Measurements from ENCODE around the gene CDKN2A. TPM values are rescaled to one million over a fixed set of nuclear protein-coding genes. Genes with fewer than 3 reads are reported as not detected.

CDKN2A gene
- total RNA-seq, 1 experiment from 2014 or later, result not detected

DNA sequence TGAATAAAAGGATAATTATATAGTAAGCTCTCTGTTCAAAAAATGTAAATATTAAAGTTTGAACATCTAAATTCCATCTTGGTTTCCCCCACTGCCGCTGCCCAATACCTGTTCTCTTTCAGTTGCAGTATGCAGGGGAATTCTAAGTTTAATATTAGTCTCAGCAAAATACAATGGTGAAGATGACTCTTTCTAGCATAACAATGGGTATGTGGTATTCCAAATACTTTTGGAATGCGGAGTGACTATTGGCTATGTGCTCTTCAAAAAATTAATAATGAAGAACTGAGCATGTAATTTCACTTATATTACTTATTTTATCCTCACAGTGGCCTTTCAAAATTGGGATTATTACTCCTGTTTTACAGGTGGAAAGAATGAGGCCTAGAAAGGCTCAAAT is 3.8 kb upstream of the CDKN2A start:
- ATAC-seq (no peak), DNase-seq (ENCODE audit: low read depth, low spot score) (no peak)
- Histone ChIP-seq H3K9me3 (ENCODE audit: control insufficient read depth, insufficient read depth, low read depth, low read length) (no peaks in the 10 kb centered on the region), H3K27me3 (ENCODE audit: control insufficient read depth, insufficient read depth, low read length) (no peaks in the 10 kb centered on the region), H3K4me1 (ENCODE audit: control insufficient read depth, insufficient read depth, low read length) (no peaks in the 10 kb centered on the region), H3K36me3 (ENCODE audit: control insufficient read depth, insufficient read depth, low read length) (no peaks in the 10 kb centered on the region; the same call in 1 of the 2 replicates), H3K4me3 (ENCODE audit: low read depth in 2 of 2, low read length in 2 of 2) (no peak overlapping the region), H3K27ac (ENCODE audit: low read length) (no peak overlapping the region)
- ChIA-PET POLR2A (no interaction called here), CTCF (no interaction called here)
- TF ChIP-seq, protein P1, sequence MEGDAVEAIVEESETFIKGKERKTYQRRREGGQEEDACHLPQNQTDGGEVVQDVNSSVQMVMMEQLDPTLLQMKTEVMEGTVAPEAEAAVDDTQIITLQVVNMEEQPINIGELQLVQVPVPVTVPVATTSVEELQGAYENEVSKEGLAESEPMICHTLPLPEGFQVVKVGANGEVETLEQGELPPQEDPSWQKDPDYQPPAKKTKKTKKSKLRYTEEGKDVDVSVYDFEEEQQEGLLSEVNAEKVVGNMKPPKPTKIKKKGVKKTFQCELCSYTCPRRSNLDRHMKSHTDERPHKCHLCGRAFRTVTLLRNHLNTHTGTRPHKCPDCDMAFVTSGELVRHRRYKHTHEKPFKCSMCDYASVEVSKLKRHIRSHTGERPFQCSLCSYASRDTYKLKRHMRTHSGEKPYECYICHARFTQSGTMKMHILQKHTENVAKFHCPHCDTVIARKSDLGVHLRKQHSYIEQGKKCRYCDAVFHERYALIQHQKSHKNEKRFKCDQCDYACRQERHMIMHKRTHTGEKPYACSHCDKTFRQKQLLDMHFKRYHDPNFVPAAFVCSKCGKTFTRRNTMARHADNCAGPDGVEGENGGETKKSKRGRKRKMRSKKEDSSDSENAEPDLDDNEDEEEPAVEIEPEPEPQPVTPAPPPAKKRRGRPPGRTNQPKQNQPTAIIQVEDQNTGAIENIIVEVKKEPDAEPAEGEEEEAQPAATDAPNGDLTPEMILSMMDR (IDR thresholded peaks at IDR 0.05), result no peak
- TF ChIP-seq, protein P2, sequence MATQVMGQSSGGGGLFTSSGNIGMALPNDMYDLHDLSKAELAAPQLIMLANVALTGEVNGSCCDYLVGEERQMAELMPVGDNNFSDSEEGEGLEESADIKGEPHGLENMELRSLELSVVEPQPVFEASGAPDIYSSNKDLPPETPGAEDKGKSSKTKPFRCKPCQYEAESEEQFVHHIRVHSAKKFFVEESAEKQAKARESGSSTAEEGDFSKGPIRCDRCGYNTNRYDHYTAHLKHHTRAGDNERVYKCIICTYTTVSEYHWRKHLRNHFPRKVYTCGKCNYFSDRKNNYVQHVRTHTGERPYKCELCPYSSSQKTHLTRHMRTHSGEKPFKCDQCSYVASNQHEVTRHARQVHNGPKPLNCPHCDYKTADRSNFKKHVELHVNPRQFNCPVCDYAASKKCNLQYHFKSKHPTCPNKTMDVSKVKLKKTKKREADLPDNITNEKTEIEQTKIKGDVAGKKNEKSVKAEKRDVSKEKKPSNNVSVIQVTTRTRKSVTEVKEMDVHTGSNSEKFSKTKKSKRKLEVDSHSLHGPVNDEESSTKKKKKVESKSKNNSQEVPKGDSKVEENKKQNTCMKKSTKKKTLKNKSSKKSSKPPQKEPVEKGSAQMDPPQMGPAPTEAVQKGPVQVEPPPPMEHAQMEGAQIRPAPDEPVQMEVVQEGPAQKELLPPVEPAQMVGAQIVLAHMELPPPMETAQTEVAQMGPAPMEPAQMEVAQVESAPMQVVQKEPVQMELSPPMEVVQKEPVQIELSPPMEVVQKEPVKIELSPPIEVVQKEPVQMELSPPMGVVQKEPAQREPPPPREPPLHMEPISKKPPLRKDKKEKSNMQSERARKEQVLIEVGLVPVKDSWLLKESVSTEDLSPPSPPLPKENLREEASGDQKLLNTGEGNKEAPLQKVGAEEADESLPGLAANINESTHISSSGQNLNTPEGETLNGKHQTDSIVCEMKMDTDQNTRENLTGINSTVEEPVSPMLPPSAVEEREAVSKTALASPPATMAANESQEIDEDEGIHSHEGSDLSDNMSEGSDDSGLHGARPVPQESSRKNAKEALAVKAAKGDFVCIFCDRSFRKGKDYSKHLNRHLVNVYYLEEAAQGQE (IDR thresholded peaks at IDR 0.05; ENCODE audit: insufficient read depth in 1 of 2, low read depth in 2 of 2, low read length in 1 of 2), result no peak
- TF ChIP-seq TCF7L2 (IDR thresholded peaks at IDR 0.05; ENCODE audit: low read depth, low read length) (no peak), POLR2AphosphoS5 (IDR thresholded peaks at IDR 0.05; ENCODE audit: low read depth, low read length) (no peak), SIN3A (IDR thresholded peaks at IDR 0.05; ENCODE audit: borderline replicate concordance, insufficient read depth, low read depth, low read length) (no peak)
- intact Hi-C loops (cut with micrococcal nuclease; ENCODE audit: unreplicated experiment), result no loop called here
- in situ Hi-C loops (cut with HindIII; ENCODE audit: low pct_unique_long_range_greater_than_20kb, low sequenced_read_pairs), result no loop called here
- BruUV-seq (replicated peaks), result no TSS peak

DNA sequence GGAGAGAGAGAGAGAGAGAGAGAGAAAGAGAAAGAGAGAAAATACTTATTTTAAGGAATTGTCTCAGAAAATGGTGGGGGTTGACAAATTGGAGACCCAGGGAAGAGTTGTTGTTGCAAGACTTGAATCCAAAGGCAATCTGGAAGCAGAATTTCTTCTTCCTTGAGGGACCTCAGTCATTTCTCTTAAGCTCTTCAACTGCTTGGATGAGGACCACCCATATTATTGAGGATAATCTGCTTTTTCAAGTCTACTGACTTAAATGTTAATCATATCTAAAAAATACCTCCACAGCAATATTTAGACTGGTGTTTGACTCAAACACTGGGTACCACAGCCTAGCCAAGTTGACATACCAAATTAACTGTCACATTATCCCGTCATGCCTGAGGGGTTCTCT is 3.3 kb upstream of the CDKN2A start:
- CTCF ChIA-PET, result no interaction called here
- TF ChIP-seq, protein P2 (IDR thresholded peaks at IDR 0.05; ENCODE audit: insufficient read depth in 1 of 2, low read depth in 2 of 2, low read length in 1 of 2), result no peak
- no peak for TF ChIP-seq SIN3A (IDR thresholded peaks at IDR 0.05; ENCODE audit: borderline replicate concordance, insufficient read depth, low read depth, low read length)
- TF ChIP-seq POLR2AphosphoS5 (IDR thresholded peaks at IDR 0.05; ENCODE audit: low read depth, low read length), result no peak
- TF ChIP-seq, protein P1 (IDR thresholded peaks at IDR 0.05), result no peak
- TF ChIP-seq TCF7L2 (IDR thresholded peaks at IDR 0.05; ENCODE audit: low read depth, low read length), result no peak
- POLR2A ChIA-PET, result no interaction called here
- no peaks in the 10 kb centered on the region for H3K9me3 ChIP-seq (ENCODE audit: control insufficient read depth, insufficient read depth, low read depth, low read length)
- ATAC-seq (no peak), DNase-seq (ENCODE audit: low read depth, low spot score) (no peak)
- intact Hi-C loops (cut with micrococcal nuclease; ENCODE audit: unreplicated experiment) (no loop called here), in situ Hi-C loops (cut with HindIII; ENCODE audit: low pct_unique_long_range_greater_than_20kb, low sequenced_read_pairs) (no loop called here)
- no peak overlapping the region for H3K27ac ChIP-seq (ENCODE audit: low read length)
- no peaks in the 10 kb centered on the region for H3K4me1 ChIP-seq (ENCODE audit: control insufficient read depth, insufficient read depth, low read length)
- H3K4me3 ChIP-seq (ENCODE audit: low read depth in 2 of 2, low read length in 2 of 2), result no peak overlapping the region
- no peaks in the 10 kb centered on the region for H3K27me3 ChIP-seq (ENCODE audit: control insufficient read depth, insufficient read depth, low read length)
- no TSS peak for BruUV-seq (replicated peaks)
- no peaks in the 10 kb centered on the region; the same call in 1 of the 2 replicates for H3K36me3 ChIP-seq (ENCODE audit: control insufficient read depth, insufficient read depth, low read length)

Measured in Panc1 (cell line).